Cardiac ventricle fibroblast (primary cell): ENCODE results near the gene SLC35E2B. TPM values are rescaled to one million over a fixed set of nuclear protein-coding genes. Genes with fewer than 3 reads are reported as not detected.

Experiments
- total RNA-seq: library from RNA; depleted of rRNA; stranded (reverse); fragments of >200 nt; gene quantifications from 2 replicates; pipeline ENCODE4 v1.2.3, GENCODE V29; 2015

Gene SLC35E2B
- 43.6 and 43.7 TPM in 2 replicates for total RNA-seq

DNA sequence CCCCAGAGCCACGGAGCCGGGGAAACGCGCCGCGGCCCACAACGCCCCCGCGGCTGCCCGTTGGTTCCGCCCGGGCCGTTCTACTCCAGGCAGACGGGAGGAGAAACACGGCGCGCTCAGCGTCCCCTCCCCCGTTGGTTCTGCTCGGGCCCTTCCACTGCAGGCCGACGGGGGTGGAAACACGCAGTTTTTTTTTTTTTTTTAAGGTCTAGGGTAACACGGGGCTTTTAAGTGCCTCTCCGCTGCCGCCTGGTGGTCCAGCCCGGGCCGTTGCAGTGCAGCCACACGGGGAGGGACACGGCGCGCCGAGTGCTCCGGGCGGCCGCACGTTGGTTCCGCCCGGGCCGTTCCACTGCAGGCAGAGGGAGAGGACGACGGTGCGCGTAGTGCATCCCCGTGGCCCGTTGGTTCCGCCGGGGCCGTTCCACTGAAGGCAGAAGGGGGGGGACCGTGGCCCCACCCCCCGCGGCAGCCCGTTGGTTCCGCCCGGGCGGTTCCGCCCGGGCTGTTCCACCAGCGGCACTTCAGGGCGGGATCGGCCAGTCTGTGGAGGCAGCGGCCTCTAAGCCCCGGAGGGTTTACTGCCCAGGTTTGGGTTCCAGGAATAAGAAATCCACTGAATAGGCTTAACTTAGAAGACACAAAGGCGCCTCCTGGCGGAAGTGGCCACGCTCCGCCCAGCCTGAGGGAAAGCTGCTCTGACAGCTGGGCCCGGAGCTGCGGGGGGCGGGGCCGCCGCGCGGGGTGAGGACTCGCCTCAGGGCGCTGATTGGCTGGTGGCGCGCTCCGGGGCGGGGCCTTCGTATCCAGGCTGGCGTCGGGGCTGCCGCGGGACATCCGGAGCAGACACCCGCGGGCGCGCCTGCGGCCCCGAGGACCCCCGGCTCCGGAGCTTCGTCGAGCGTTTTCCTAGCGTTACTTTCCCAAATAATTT is at the start of gene SLC35E2B:
Gene SLC35E2B (minus strand): TSS at position 82 of the 934 bp plus-strand sequence. CDS start 16,096 bp downstream, outside the sequence.

DNA sequence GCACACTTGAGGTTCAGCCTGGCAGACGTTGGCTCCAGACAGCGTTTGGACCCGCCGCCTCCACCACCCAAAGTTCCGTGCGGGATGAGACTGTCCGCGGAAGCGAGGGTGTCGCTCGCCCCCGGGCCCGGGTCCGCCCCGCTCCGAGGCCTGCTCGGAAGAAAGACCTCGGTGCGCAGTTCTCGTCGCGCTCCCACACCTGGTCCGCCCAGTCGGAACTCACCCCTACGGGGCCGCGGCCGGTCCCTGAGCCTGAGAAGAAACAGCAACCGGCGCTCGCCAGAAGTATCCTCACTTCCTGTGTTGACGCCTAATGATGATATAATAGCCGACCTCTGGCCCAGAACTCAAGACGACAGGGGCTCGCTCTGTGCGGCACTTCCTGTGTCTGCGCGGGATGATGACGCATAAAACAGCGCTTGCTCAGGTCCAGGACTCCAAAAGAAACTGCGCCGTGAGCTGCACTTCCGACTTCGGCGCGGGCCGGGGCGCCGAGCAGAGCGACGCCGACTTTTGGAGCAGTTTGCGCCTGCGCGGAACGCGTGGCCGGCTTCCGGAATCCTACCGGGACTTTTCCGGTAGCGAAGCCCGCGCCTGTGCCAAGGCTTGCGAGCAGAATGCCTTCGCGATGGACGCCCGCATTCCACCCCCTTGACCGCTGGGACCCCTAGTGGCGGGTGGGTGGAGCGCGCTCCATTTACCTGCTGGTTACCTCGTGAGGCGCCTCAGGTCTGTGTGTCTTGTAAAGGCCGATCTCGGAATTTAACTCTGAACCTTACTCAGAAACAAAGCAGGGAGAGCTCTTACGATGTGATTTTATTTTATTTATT is 31.7 kb upstream of the SLC35E2B start, which contains the start of gene CDK11A:
Gene CDK11A (minus strand): TSS at position 323 of the 830 bp plus-strand sequence. CDS start 1,539 bp downstream, outside the sequence.

DNA sequence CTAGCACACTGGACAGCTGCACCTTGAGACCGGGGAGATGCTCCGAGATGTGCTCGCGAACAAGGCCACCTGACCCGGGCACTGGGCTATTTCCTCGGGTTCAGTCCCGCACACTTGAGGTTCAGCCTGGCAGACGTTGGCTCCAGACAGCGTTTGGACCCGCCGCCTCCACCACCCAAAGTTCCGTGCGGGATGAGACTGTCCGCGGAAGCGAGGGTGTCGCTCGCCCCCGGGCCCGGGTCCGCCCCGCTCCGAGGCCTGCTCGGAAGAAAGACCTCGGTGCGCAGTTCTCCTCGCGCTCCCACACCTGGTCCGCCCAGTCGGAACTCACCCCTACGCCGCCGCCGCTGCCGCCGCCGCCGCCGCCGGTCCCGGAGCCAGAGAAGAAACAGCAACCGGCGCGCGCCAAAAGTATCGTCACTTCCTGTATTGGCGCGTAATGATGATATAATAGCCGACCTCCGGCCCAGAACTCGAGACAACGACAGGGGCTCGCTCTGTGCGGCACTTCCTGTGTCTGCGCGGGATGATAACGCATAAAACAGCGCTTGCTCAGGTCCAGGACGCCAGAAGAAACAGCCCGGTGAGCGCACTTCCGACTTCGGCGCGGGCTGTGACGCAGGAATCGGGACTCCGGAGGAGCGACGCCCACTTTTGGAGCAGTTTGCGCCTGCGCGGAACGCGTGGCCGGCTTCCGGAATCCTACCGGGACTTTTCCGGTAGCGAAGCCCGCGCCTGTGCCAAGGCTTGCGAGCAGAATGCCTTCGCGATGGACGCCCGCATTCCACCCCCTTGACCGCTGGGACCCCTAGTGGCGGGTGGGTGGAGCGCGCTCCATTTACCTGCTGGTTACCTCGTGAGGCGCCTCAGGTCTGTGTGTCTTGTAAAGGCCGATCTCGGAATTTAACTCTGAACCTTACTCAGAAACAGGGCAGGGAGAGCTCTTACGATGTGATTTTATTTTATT is 33.7 kb downstream of the SLC35E2B start, which contains the start of gene CDK11B:
Gene CDK11B (minus strand): TSS at position 422 of the 967 bp plus-strand sequence. CDS start 1,519 bp downstream, outside the sequence.

DNA sequence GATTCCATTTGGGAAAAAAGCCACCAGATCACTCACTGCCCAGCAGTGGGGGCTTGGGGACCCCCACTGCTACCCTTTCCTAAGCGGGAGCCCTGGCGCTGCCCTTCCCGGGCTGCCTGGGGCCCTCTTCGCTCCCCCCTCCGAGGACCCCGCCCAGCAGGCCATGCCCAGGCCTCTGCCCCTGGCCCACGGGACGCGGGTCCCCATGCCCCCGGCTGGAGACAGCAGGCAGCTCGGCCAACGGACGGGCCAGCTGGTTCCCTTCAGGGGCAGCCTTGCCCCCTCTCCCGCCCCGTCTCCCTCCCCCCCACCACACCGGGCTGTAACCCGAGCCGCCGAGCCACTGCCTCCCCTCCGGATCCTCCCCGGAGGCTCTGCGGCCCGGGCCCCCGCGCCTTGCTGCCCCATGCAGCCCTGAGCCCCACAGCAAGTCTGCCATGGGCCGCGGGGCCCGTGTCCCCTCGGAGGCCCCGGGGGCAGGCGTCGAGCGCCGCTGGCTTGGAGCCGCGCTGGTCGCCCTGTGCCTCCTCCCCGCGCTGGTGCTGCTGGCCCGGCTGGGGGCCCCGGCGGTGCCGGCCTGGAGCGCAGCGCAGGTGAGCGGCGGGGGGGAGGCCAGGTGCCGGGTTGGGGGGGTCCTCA is 60.7 kb downstream of the SLC35E2B start, which contains the start of gene MMP23B:
Gene MMP23B (plus strand): TSS at position 392 of the 639 bp plus-strand sequence. CDS start 46 bp downstream, at position 438.

DNA sequence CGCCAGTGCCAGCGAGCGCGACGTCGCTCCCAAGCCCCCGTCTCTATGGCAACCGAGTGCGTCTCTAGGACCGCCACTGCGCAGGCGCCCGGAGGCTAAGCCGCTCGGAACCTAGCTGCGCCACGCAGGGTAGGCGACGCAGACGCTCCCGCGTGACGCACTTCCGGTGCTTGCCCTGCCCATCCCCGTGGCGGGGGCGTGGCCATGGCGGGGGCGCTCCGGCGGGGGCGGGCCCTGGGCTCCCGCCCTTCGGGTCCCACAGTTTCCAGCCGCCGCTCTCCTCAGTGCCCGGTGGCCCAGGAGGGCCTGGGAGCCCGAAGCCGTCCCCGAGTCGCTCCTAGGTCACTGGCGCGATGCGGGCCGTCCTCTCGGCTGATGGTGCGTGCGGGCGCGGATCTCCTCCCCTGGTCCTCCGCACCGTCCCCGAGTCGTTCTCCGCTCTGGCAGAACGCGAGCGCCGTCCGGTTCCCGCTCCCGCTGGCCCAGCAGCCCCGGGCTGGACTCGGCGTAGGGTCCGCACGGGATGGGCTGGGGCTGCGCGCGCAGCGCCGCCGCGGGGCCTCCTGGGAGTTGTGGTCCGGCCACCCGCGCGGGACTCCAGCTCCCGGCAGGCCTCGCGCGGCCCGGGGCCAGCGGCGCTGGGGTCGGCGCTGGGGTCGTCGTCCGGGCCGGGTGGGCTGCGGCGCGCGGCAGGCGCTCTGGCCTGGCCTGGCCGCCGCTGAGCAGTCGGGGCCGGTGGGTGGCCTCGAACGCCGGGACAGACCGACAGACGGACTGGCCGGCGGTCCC is 77.1 kb downstream of the SLC35E2B start, which contains the start of gene MIB2:
Gene MIB2 (plus strand): TSS at position 245 of the 789 bp plus-strand sequence. CDS start 7,953 bp downstream, outside the sequence.

Other genes starting within 250 kb of the SLC35E2B start
- gene ATAD3C, start 243.1 kb downstream of the SLC35E2B start, total RNA-seq, result not detected in 2 replicates
- gene ATAD3B, start 221.0 kb downstream of the SLC35E2B start, total RNA-seq, result 8.6 and 9.3 TPM in 2 replicates
- 19.9 and 27.5 TPM in 2 replicates for gene ATAD3A, start 180.6 kb downstream of the SLC35E2B start, total RNA-seq
- gene TMEM240, start 152.2 kb downstream of the SLC35E2B start, total RNA-seq, result 1.2 and 5.8 TPM in 2 replicates
- 95.3 and 101 TPM in 2 replicates for gene SSU72, start 117.9 kb downstream of the SLC35E2B start, total RNA-seq
- 12.5 and 15.5 TPM in 2 replicates for gene FNDC10, start 92.7 kb downstream of the SLC35E2B start, total RNA-seq
- 40.8 and 48.0 TPM in 2 replicates for gene MIB2, start 77.3 kb downstream of the SLC35E2B start, total RNA-seq
- gene MMP23B, start 60.6 kb downstream of the SLC35E2B start, total RNA-seq, result 13.6 and 15.7 TPM in 2 replicates
- gene CDK11B, start 33.8 kb downstream of the SLC35E2B start, total RNA-seq, result 10.8 and 12.0 TPM in 2 replicates
- gene CDK11A, start 31.6 kb upstream of the SLC35E2B start, total RNA-seq, result 6.8 and 8.1 TPM in 2 replicates
- 53.7 TPM in 2 replicates for gene NADK, start 85.7 kb upstream of the SLC35E2B start, total RNA-seq
- 100 and 103 TPM in 2 replicates for gene GNB1, start 198.3 kb upstream of the SLC35E2B start, total RNA-seq
- gene CALML6, start 222.5 kb upstream of the SLC35E2B start, total RNA-seq, result 0.10 and 0.44 TPM in 2 replicates
- gene TMEM52, start 226.5 kb upstream of the SLC35E2B start, total RNA-seq, result 13.5 TPM in 1 of 2 replicates, not detected in the other